A549 treated with CpdA at 1 μM for 4 hours (cell line): Measurements from ENCODE around the gene P4HA1. TPM values are rescaled to one million over a fixed set of nuclear protein-coding genes. Genes with fewer than 3 reads are reported as not detected.

ENCODE experiments used
- total RNA-seq: library from RNA; stranded (reverse); fragments of 200-300 nt; extraction: Qiagen RNA extraction; gene quantifications from 5 replicates; pipeline ENCODE4 v1.2.3, GENCODE V29; 2022; ENCODE audit warnings: low read depth

The P4HA1 gene
- total RNA-seq: 19.7 to 29.1 TPM (median 22.6 TPM) in 5 replicates

DNA sequence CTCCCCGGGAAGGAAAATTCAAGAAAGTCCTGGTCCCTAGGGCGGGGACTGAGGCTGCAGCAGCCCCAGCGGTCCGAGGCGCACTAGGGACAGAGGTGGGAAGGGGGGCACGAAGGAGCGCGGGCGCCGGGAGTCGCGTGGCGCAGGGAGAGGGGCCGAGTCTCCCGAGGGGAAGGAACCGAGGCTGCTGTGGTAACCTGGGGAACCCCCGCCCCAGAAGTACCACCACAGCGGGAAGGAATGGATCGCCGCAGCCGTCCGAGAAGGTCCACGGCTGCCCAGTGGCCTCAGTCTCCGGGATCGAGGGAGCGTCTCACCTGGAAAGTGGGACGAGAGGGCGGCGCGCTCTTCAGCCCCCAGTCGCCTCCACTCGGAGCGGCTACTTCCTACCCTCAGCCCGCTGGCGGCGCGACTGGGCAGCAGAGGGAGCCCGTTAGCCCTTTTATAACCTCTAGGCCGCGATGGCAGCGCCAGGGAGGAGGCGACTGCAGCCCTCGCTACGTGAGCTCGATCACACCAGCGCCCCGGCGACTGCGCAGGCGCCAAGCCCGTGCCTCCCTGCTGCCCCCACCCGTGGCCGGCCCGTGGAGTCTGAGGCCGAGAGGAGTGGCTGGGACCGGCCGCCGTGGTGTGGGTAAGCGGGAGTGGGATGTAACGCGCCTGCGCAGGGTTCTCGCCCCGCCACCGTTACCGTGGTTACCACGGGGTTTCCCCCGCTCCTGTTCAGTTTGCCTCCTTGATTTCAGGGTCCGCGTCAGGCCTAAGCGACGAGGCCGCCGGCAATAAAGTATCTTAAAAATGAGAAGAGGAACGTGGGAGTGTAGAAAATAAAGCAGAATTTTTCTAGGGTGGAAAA is at the start of gene P4HA1:
Gene P4HA1, minus strand, starts transcription at position 418 of the 856 bp plus-strand sequence. CDS start 21,983 bp downstream, outside the sequence.

DNA sequence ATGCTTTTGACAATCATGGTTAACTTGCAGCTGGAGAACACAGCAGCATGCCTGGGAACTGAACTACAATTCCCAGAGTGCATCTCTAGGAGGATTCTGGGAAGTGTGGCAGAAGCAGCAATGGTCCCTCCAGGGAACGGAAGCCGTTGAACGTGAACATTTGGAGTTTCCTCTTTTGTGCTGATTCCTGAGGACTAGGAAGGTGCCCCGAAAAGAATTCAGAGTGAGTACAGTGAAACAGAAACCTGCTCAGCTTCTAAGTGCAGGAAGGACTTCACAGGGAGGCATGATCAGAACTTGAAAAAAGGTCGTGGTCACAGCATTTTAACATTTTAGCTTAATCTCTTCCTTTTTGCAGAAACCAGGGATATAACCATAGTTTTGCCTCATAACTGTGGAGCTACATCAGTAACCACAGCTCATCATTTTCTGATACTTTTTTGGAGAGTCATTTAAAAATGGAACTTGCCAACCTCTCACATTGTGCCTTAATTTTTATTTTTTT is 13.7 kb upstream of the P4HA1 start, which contains the start of gene NUDT13:
Gene NUDT13, plus strand, starts transcription at position 111 of the 505 bp plus-strand sequence. CDS start 3,911 bp downstream, outside the sequence.

Other genes starting within 250 kb of the P4HA1 start
- 0.03 to 0.13 TPM (median 0.05 TPM) in 4 of 5 replicates, not detected in the other for gene OIT3, start 203.1 kb downstream of the P4HA1 start, total RNA-seq
- not detected in 5 replicates for gene PLA2G12B, start 142.1 kb downstream of the P4HA1 start, total RNA-seq
- gene NUDT13, start 13.6 kb upstream of the P4HA1 start, total RNA-seq: 2.2 to 5.4 TPM (median 2.9 TPM) in 5 replicates
- gene ECD, start 71.1 kb upstream of the P4HA1 start, total RNA-seq: 26.8 to 34.5 TPM (median 27.4 TPM) in 5 replicates
- 6.3 to 8.1 TPM (median 7.7 TPM) in 5 replicates for gene FAM149B1, start 71.3 kb upstream of the P4HA1 start, total RNA-seq
- gene DNAJC9, start 150.4 kb upstream of the P4HA1 start, total RNA-seq: 49.6 to 52.1 TPM (median 50.3 TPM) in 5 replicates
- gene MRPS16, start 155.8 kb upstream of the P4HA1 start, total RNA-seq: 130 to 188 TPM (median 173 TPM) in 5 replicates